Measurements from ENCODE around the gene DOK5. TPM values are rescaled to one million over a fixed set of nuclear protein-coding genes. Genes with fewer than 3 reads are reported as not detected.

Gene DOK5
- total and polyA plus RNA-seq, 5 donors from 2014 or later = 0.11 to 0.36 (median 0.26) TPM; not detected in 2

DNA sequence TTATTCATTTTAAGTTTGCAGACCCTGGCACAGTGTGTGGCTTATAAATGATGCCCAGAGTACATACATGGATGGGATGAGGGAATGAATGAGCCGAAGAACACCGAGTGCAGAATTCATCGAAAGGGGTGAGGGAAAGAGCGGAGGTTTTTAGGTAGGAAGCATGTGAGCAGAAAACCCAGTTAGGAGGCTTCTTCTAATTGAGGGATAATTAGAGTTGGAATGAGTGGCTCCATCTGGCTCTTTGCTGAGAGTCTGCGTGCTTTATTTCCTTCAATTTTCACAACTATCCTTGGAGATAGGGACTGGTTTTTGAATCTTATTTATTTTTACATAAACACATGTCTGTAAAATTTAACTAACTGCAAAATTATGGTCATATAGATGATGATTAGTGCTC lies 150.7 kb downstream of the DOK5 start:
- Mint-ChIP-seq H3K27ac (no peak overlapping the region), H3K4me1 (no peaks in the 10 kb centered on the region), H3K9me3 (no peaks in the 10 kb centered on the region), H3K36me3 (no peaks in the 10 kb centered on the region), H3K27me3 (peaks cover 4% of the 10 kb centered on the region), H3K4me3 (no peak overlapping the region)
- DNase-seq (no peak), ATAC-seq (ENCODE audit: low read depth in 2 of 2) (no peak)
- H3K27me3 ChIP-seq (ENCODE audit: control insufficient read depth, insufficient read depth, low read length) = no peaks in the 10 kb centered on the region
- no peaks in the 10 kb centered on the region for H3K4me1 ChIP-seq (ENCODE audit: control insufficient read depth, insufficient read depth, low read length, poor library complexity, severe bottlenecking)
- no peaks in the 10 kb centered on the region for H3K9me3 ChIP-seq (ENCODE audit: control insufficient read depth in 2 of 2, low read length in 2 of 2)
- no peak overlapping the region for H3K4me3 ChIP-seq (ENCODE audit: low read depth, low read length)
- H3K27ac ChIP-seq (ENCODE audit: insufficient read depth, low read length, poor library complexity, severe bottlenecking) = no peak overlapping the region
- H3K36me3 ChIP-seq (ENCODE audit: control insufficient read depth, insufficient read depth, low read length) = no peaks in the 10 kb centered on the region

DNA sequence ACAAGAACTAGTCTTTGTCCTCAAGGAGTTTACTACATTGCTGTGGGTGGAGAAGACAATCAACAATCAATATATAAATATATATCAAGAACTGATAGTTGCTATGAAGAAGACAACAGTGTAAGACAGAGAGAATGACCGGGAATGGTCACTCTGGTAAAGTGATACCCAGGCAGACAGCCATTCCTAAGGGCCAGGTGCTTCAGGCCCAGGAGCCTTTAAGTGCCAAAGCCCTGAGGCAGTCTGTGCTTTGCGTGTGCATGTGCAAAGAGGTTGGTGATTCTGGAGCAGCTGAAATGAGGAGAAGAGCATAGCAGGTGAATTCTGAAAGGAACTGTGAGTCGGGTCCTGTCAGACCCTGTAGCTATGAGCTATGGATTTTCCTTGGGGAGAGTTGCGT lies 154.2 kb downstream of the DOK5 start:
- H3K9me3 ChIP-seq (ENCODE audit: control insufficient read depth in 2 of 2, low read length in 2 of 2) = no peaks in the 10 kb centered on the region
- no peaks in the 10 kb centered on the region for H3K36me3 ChIP-seq (ENCODE audit: control insufficient read depth, insufficient read depth, low read length)
- Mint-ChIP-seq H3K27ac (no peak overlapping the region), H3K9me3 (no peaks in the 10 kb centered on the region), H3K4me1 (no peaks in the 10 kb centered on the region), H3K27me3 (peaks cover 4% of the 10 kb centered on the region), H3K4me3 (no peak overlapping the region), H3K36me3 (no peaks in the 10 kb centered on the region)
- no peaks in the 10 kb centered on the region for H3K27me3 ChIP-seq (ENCODE audit: control insufficient read depth, insufficient read depth, low read length)
- H3K4me3 ChIP-seq (ENCODE audit: low read depth, low read length) = no peak overlapping the region
- DNase-seq (no peak), ATAC-seq (ENCODE audit: low read depth in 2 of 2) (no peak)
- H3K27ac ChIP-seq (ENCODE audit: insufficient read depth, low read length, poor library complexity, severe bottlenecking) = no peak overlapping the region
- H3K4me1 ChIP-seq (ENCODE audit: control insufficient read depth, insufficient read depth, low read length, poor library complexity, severe bottlenecking) = no peaks in the 10 kb centered on the region

DNA sequence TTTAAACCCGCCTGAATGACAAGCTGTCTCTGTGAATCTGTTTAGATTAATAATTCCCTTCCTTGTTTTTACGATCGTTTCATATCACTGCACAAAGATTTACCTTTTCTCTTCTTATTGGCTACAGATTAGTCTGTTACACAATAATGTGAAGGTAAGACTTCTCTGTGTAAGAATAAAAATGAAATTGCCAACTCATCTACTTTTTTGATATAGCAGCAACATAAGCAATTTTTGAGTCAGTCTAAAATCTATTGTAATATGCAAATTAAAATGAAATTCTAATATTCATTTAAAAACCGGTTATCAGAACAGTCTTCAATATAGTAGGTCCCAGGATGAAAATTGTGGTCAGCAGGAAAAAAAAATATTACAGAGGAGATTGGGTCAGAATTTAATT lies 155.2 kb downstream of the DOK5 start:
- ATAC-seq (ENCODE audit: low read depth in 2 of 2) (no peak), DNase-seq (no peak)
- Mint-ChIP-seq H3K4me1 (no peaks in the 10 kb centered on the region), H3K27ac (no peak overlapping the region), H3K4me3 (no peak overlapping the region), H3K9me3 (no peaks in the 10 kb centered on the region), H3K27me3 (peaks cover 4% of the 10 kb centered on the region), H3K36me3 (no peaks in the 10 kb centered on the region)
- Histone ChIP-seq H3K36me3 (ENCODE audit: control insufficient read depth, insufficient read depth, low read length) (no peaks in the 10 kb centered on the region), H3K27me3 (ENCODE audit: control insufficient read depth, insufficient read depth, low read length) (no peaks in the 10 kb centered on the region), H3K27ac (ENCODE audit: insufficient read depth, low read length, poor library complexity, severe bottlenecking) (no peak overlapping the region), H3K4me3 (ENCODE audit: low read depth, low read length) (no peak overlapping the region), H3K4me1 (ENCODE audit: control insufficient read depth, insufficient read depth, low read length, poor library complexity, severe bottlenecking) (no peaks in the 10 kb centered on the region), H3K9me3 (ENCODE audit: control insufficient read depth in 2 of 2, low read length in 2 of 2) (no peaks in the 10 kb centered on the region)

DNA sequence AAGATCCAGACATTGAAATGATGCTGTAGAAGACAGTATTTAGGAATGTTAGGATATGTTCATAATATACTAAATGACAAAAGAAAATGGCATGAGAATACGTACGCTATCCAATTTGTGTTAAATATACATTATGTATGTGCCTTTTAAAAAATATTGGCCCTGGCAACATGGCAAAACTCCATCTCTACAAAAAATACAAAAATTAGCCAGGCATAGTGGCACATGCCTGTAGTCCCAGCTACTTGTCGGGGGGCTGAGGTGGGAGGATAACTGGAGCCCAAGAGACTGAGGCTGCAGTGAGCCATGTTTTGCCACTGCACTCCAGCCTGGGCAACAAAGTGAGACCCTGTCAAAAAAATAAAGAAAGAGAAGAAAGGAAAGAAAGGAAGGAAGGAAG lies 155.7 kb downstream of the DOK5 start:
- H3K27me3 ChIP-seq (ENCODE audit: control insufficient read depth, insufficient read depth, low read length) = no peaks in the 10 kb centered on the region
- no peaks in the 10 kb centered on the region for H3K9me3 ChIP-seq (ENCODE audit: control insufficient read depth in 2 of 2, low read length in 2 of 2)
- no peak overlapping the region for H3K27ac Mint-ChIP-seq
- no peaks in the 10 kb centered on the region for H3K4me1 Mint-ChIP-seq
- ATAC-seq (ENCODE audit: low read depth in 2 of 2) = no peak
- H3K36me3 Mint-ChIP-seq = no peaks in the 10 kb centered on the region
- H3K27ac ChIP-seq (ENCODE audit: insufficient read depth, low read length, poor library complexity, severe bottlenecking) = no peak overlapping the region
- no peaks in the 10 kb centered on the region for H3K36me3 ChIP-seq (ENCODE audit: control insufficient read depth, insufficient read depth, low read length)
- no peak overlapping the region for H3K4me3 Mint-ChIP-seq
- no peak overlapping the region for H3K4me3 ChIP-seq (ENCODE audit: low read depth, low read length)
- H3K27me3 Mint-ChIP-seq = peaks cover 8% of the 10 kb centered on the region
- peaks cover 0 to 2% (median 0%) of the 10 kb centered on the region in 7 donors for H3K9me3 Mint-ChIP-seq
- no peak for DNase-seq
- H3K4me1 ChIP-seq (ENCODE audit: control insufficient read depth, insufficient read depth, low read length, poor library complexity, severe bottlenecking) = no peaks in the 10 kb centered on the region

DNA sequence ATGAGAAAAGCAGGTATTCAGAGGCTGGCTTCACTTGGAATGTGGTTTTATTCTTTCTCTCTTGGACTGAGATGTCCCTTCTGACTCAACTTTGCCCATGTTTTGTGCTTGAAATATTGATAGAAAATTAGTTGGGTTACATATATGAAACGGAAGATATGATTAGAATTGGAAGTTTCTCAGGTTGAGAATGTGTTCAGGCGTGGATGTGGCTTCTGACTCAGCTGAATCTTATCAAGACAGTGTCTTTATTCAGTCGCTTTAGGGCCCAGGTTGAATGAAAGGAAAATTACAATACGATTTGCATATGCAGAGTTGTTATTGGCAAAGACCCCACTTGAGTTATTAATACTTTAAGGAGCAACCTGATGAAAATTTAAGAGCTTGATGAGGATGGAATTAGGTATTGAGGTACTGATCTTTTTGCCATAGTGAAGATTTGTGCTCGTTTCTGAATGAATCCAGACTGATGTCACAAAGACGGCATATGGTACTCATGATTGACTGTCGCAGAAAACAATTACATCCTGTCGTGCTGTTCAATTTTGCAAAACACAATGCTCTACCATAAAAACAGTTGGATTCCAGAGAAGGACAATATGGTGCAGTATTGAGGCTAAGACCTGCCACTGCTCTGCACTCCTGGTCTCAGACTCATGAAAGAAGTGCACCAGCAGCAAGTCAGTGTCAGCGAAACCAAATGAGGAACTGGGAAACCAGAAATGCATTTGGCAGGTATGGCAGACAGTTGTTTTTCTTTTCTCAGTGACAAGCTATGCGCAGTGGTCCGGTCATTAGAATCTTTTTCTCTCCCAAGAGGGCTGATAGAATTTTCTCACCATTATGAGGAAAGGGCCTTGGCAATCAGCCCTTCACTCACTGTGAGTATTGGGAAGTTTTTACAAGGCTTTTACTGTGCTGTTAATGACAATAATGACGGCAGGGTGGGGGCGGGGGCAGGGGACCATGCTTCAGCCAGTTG lies 158.3 kb downstream of the DOK5 start:
- Histone ChIP-seq H3K4me1 (ENCODE audit: control insufficient read depth, insufficient read depth, low read length, poor library complexity, severe bottlenecking) (no peaks in the 10 kb centered on the region), H3K9me3 (ENCODE audit: control insufficient read depth in 2 of 2, low read length in 2 of 2) (no peaks in the 10 kb centered on the region), H3K36me3 (ENCODE audit: control insufficient read depth, insufficient read depth, low read length) (no peaks in the 10 kb centered on the region), H3K4me3 (ENCODE audit: low read depth, low read length) (no peak overlapping the region), H3K27ac (ENCODE audit: insufficient read depth, low read length, poor library complexity, severe bottlenecking) (no peak overlapping the region), H3K27me3 (ENCODE audit: control insufficient read depth, insufficient read depth, low read length) (no peaks in the 10 kb centered on the region)
- no peak for ATAC-seq (ENCODE audit: low read depth in 2 of 2)
- Mint-ChIP-seq H3K4me3 (no peak overlapping the region), H3K36me3 (no peaks in the 10 kb centered on the region), H3K27ac (no peak overlapping the region), H3K4me1 (no peaks in the 10 kb centered on the region), H3K9me3 (peaks cover 0 to 2% (median 0%) of the 10 kb centered on the region in 7 donors), H3K27me3 (peaks cover 8% of the 10 kb centered on the region)
- DNase-seq = no peak

DNA sequence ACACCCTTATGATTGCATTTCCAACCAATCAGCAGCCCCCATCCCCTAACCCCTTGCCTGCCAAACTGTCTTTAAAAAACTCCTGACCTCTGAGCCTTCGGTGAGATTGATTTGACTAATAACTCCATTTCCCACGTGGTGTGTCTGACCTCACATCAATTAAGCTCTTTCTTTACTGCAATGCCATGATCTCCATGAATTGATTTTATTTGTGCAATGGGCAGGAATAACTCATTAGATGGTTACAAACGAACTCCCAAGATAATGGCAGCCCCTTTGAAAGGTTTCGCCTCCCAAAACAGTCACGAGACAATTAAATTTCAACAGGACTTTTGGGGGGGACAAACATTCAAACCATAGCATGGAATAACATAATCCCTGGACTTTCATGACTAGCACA lies 161.2 kb downstream of the DOK5 start:
- H3K27ac ChIP-seq (ENCODE audit: insufficient read depth, low read length, poor library complexity, severe bottlenecking) = no peak overlapping the region
- H3K4me1 ChIP-seq (ENCODE audit: control insufficient read depth, insufficient read depth, low read length, poor library complexity, severe bottlenecking) = no peaks in the 10 kb centered on the region
- H3K9me3 ChIP-seq (ENCODE audit: control insufficient read depth in 2 of 2, low read length in 2 of 2) = no peaks in the 10 kb centered on the region
- Mint-ChIP-seq H3K27ac (no peak overlapping the region), H3K4me3 (no peak overlapping the region), H3K9me3 (peaks cover 0 to 2% (median 0%) of the 10 kb centered on the region in 7 donors), H3K4me1 (no peaks in the 10 kb centered on the region), H3K27me3 (peaks cover 4% of the 10 kb centered on the region), H3K36me3 (no peaks in the 10 kb centered on the region)
- H3K36me3 ChIP-seq (ENCODE audit: control insufficient read depth, insufficient read depth, low read length) = no peaks in the 10 kb centered on the region
- no peaks in the 10 kb centered on the region for H3K27me3 ChIP-seq (ENCODE audit: control insufficient read depth, insufficient read depth, low read length)
- DNase-seq (no peak), ATAC-seq (ENCODE audit: low read depth in 2 of 2) (no peak)
- H3K4me3 ChIP-seq (ENCODE audit: low read depth, low read length) = no peak overlapping the region

DNA sequence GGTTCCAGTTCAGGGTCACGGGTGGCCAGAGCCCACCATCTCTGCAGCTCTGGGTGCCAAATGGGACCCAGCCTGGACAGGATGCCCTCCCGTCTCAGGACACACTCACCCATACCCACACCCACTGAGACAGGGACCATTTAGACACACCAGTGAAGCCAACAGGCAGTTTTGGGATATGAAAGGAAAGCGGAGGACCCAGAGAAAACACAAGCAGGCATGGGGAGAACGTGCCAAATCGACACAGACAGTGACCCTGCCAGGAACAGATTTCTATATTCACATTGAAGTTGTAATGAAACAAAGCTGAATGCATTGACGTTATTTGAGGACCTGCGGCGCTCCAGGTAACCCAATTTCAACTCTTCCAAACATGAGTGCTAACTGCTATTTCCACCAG lies 164.5 kb downstream of the DOK5 start:
- Histone ChIP-seq H3K27ac (ENCODE audit: insufficient read depth, low read length, poor library complexity, severe bottlenecking) (no peak overlapping the region), H3K9me3 (ENCODE audit: control insufficient read depth in 2 of 2, low read length in 2 of 2) (no peaks in the 10 kb centered on the region), H3K36me3 (ENCODE audit: control insufficient read depth, insufficient read depth, low read length) (no peaks in the 10 kb centered on the region), H3K4me3 (ENCODE audit: low read depth, low read length) (no peak overlapping the region), H3K27me3 (ENCODE audit: control insufficient read depth, insufficient read depth, low read length) (no peaks in the 10 kb centered on the region), H3K4me1 (ENCODE audit: control insufficient read depth, insufficient read depth, low read length, poor library complexity, severe bottlenecking) (no peaks in the 10 kb centered on the region)
- Mint-ChIP-seq H3K36me3 (no peaks in the 10 kb centered on the region), H3K9me3 (peaks cover 0 to 3% (median 0%) of the 10 kb centered on the region in 7 donors), H3K4me1 (no peaks in the 10 kb centered on the region), H3K4me3 (no peak overlapping the region), H3K27me3 (peaks cover 4% of the 10 kb centered on the region), H3K27ac (no peak overlapping the region)
- DNase-seq = no peak
- no peak for ATAC-seq (ENCODE audit: low read depth in 2 of 2)

DNA sequence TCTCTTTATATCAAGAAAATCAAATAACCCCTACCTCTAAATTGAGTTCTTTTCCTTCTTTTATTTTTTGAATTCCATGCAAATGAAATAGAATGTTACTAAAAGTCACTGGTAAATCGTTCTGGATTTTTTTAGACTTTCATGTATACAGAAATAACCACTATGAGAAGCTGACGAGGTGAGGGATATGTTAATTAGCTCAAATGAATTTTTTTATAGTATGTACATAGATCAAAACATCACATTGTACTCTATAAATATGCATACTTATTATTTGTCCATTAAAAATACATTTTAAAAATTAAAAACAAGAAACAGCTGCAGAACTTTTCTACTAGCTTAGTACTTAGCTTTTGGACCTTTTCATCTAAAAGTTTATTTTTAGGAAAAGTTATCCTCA lies 165.4 kb downstream of the DOK5 start:
- H3K27ac ChIP-seq (ENCODE audit: insufficient read depth, low read length, poor library complexity, severe bottlenecking) = no peak overlapping the region
- no peaks in the 10 kb centered on the region for H3K9me3 ChIP-seq (ENCODE audit: control insufficient read depth in 2 of 2, low read length in 2 of 2)
- Mint-ChIP-seq H3K27me3 (peaks cover 2% of the 10 kb centered on the region), H3K4me3 (no peak overlapping the region), H3K36me3 (no peaks in the 10 kb centered on the region), H3K27ac (no peak overlapping the region), H3K9me3 (peaks cover 0 to 2% (median 0%) of the 10 kb centered on the region in 7 donors), H3K4me1 (no peaks in the 10 kb centered on the region)
- no peaks in the 10 kb centered on the region for H3K27me3 ChIP-seq (ENCODE audit: control insufficient read depth, insufficient read depth, low read length)
- no peaks in the 10 kb centered on the region for H3K36me3 ChIP-seq (ENCODE audit: control insufficient read depth, insufficient read depth, low read length)
- H3K4me1 ChIP-seq (ENCODE audit: control insufficient read depth, insufficient read depth, low read length, poor library complexity, severe bottlenecking) = no peaks in the 10 kb centered on the region
- no peak overlapping the region for H3K4me3 ChIP-seq (ENCODE audit: low read depth, low read length)
- no peak for ATAC-seq (ENCODE audit: low read depth in 2 of 2)
- DNase-seq = no peak

Measured in CD4-positive, CD25-positive, alpha-beta regulatory T cell (primary cell).